ENCODE measurements around the gene SLC6A4. TPM values are rescaled to one million over a fixed set of nuclear protein-coding genes. Genes with fewer than 3 reads are reported as not detected.

SLC6A4 gene
- total and polyA plus RNA-seq, 2 experiments from 2014 or later, result 0.06 to 0.14 TPM

GRCh38 chr17:30208214-30208613 lies 27.3 kb downstream of the SLC6A4 start:
- H2AFZ ChIP-seq, result no peak overlapping the region
- peaks cover 9% of the 10 kb centered on the region for H3K27me3 Mint-ChIP-seq (ENCODE audit: insufficient read depth, low read depth, poor library complexity)
- H3K79me2 ChIP-seq (replicated peaks; ENCODE audit: insufficient read depth), result no peaks in the 10 kb centered on the region
- no peaks in the 10 kb centered on the region for H3K9me3 Mint-ChIP-seq
- no peaks in the 10 kb centered on the region for H3K9me2 ChIP-seq (ENCODE audit: insufficient read depth)
- DNase-seq (ENCODE audit: low spot score) (no peak), ATAC-seq (no peak)
- H3K4me2 ChIP-seq, result no peak overlapping the region
- no peaks in the 10 kb centered on the region for H3K27me3 ChIP-seq (ENCODE audit: insufficient read depth)
- no peaks in the 10 kb centered on the region for H3F3A ChIP-seq (replicated peaks; ENCODE audit: low read depth)
- peaks cover 4% of the 10 kb centered on the region; the same call in 1 of the 3 replicates for H3K4me1 Mint-ChIP-seq
- H3K36me3 Mint-ChIP-seq (ENCODE audit: low read depth), result no peaks in the 10 kb centered on the region
- no peak overlapping the region for H3K4me3 Mint-ChIP-seq
- H3K4me3 ChIP-seq, result no peak overlapping the region
- no peak overlapping the region for H3K27ac ChIP-seq (ENCODE audit: low read depth)
- no peaks in the 10 kb centered on the region for H3K4me1 ChIP-seq (ENCODE audit: insufficient read depth)
- no peaks in the 10 kb centered on the region for H4K20me1 ChIP-seq (replicated peaks; ENCODE audit: insufficient read depth)
- TF ChIP-seq ZNF462 (CRISPR knock-in tag; IDR thresholded peaks at IDR 0.05) (no peak), STAT1 (IDR thresholded peaks at IDR 0.05; ENCODE audit: unreplicated experiment) (no peak), REST (IDR thresholded peaks at IDR 0.05; ENCODE audit: unreplicated experiment) (no peak), POLR2AphosphoS5 (IDR thresholded peaks at IDR 0.05; ENCODE audit: low read depth) (no peak), JUNB (IDR thresholded peaks at IDR 0.05; ENCODE audit: unreplicated experiment) (no peak), NANOG (IDR thresholded peaks at IDR 0.05; ENCODE audit: borderline replicate concordance) (no peak), ZNF331 (CRISPR knock-in tag; IDR thresholded peaks at IDR 0.05; ENCODE audit: low read depth) (no peak), EZH2 (IDR thresholded peaks at IDR 0.05; ENCODE audit: low read depth, unreplicated experiment) (no peak), CREB1 (CRISPR knock-in tag; IDR thresholded peaks at IDR 0.05; ENCODE audit: low read depth) (no peak), EZH2phosphoT487 (IDR thresholded peaks at IDR 0.05; ENCODE audit: unreplicated experiment) (no peak), ZNF114 (CRISPR knock-in tag; IDR thresholded peaks at IDR 0.05) (no peak)
- TF ChIP-seq, protein P1, sequence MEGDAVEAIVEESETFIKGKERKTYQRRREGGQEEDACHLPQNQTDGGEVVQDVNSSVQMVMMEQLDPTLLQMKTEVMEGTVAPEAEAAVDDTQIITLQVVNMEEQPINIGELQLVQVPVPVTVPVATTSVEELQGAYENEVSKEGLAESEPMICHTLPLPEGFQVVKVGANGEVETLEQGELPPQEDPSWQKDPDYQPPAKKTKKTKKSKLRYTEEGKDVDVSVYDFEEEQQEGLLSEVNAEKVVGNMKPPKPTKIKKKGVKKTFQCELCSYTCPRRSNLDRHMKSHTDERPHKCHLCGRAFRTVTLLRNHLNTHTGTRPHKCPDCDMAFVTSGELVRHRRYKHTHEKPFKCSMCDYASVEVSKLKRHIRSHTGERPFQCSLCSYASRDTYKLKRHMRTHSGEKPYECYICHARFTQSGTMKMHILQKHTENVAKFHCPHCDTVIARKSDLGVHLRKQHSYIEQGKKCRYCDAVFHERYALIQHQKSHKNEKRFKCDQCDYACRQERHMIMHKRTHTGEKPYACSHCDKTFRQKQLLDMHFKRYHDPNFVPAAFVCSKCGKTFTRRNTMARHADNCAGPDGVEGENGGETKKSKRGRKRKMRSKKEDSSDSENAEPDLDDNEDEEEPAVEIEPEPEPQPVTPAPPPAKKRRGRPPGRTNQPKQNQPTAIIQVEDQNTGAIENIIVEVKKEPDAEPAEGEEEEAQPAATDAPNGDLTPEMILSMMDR (conservative IDR thresholded peaks at IDR 0.05; ENCODE audit: low read depth in 2 of 2), result no peak
- TF ChIP-seq, protein P2, sequence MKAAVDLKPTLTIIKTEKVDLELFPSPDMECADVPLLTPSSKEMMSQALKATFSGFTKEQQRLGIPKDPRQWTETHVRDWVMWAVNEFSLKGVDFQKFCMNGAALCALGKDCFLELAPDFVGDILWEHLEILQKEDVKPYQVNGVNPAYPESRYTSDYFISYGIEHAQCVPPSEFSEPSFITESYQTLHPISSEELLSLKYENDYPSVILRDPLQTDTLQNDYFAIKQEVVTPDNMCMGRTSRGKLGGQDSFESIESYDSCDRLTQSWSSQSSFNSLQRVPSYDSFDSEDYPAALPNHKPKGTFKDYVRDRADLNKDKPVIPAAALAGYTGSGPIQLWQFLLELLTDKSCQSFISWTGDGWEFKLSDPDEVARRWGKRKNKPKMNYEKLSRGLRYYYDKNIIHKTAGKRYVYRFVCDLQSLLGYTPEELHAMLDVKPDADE (IDR thresholded peaks at IDR 0.05), result no peak
- H3K36me3 ChIP-seq (ENCODE audit: insufficient read depth), result no peaks in the 10 kb centered on the region
- H3K27ac Mint-ChIP-seq, result no peak overlapping the region
